Measurements from ENCODE around the gene FFAR1. TPM values are rescaled to one million over a fixed set of nuclear protein-coding genes. Genes with fewer than 3 reads are reported as not detected.

Gene FFAR1
- total and polyA plus RNA-seq, 2 of the 8 experiments (the other 6 are each of a cell fraction or from before 2014, with no cell fraction given): not detected

DNA sequence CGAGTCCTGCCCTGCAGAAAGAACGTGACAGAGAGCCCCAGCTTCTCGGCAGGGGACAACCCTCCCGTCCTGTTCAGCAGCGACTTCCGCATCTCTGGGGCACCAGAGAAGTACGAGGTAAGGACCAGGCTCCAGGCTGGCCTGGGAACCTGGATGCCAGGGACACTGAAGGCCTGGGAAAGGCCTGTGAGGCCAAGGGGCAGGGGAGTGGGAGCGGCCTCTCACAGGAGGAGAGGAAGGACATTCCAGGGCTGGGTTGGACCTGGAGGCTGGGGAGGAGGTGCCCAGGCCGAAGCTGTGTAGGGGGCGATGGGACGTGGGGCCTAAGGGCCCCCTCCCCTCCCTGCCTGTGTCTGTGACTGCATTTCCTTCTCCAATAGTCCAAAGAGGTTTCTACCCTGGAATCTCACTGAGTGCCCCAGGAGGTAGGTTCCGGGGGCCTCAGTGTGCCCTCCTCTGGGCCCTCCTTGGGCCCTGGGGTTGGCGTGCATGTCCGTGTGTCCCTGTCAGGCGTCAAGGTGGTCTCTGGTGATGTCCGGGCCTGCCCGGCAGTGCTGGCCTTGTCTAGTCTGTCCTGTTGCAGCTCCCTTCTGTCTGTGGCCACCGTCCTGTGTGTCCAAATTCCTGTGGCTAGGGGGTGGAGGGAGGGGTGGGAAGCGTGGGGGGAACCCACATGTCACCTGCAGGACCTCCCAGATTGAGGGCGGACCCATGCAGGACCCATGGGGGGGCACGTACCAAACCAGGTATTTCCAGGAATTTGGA, 35.6 kb upstream of the FFAR1 start (continued):
- TF ChIP-seq, protein P1, sequence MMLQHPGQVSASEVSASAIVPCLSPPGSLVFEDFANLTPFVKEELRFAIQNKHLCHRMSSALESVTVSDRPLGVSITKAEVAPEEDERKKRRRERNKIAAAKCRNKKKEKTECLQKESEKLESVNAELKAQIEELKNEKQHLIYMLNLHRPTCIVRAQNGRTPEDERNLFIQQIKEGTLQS (IDR thresholded peaks at IDR 0.05; ENCODE audit: insufficient read depth, low read depth, low read length): no peak
- TF ChIP-seq CBX8 (IDR thresholded peaks at IDR 0.05; ENCODE audit: borderline replicate concordance, low read depth, low read length): no peak
- TF ChIP-seq SAP30 (IDR thresholded peaks at IDR 0.05; ENCODE audit: insufficient read depth, insufficient replicate concordance, low read length): no peak
- no peak for TF ChIP-seq YY1 (IDR thresholded peaks at IDR 0.05; ENCODE audit: low read depth, low read length)
